Vagina (tissue), 2 donors: ENCODE measurements around the gene WNT7B.

Source experiments
- POLR2AphosphoS5 ChIP-seq, 2 donors: sonication (generic); formaldehyde crosslinking; IDR thresholded peaks; one replicate each; pipeline ENCODE4 v1.9.0; 2017; ENCODE audit warnings: antibody characterized with exemption in 2 of 2, mild to moderate bottlenecking in 2 of 2, low read depth in 1 of 2; ENCODE audit not compliant: insufficient read depth in 1 of 2
- TF ChIP-seq, protein P1 (sequence below), 3 experiments: fragments of 450-650 bp in 2 of 3; fragments of 200-600 bp in 1 of 3; sonication (generic) in 1 of 3; IDR thresholded peaks; one replicate each; pipeline ENCODE4 v1.5.1; 2017 to 2019; ENCODE audit warnings: antibody characterized with exemption in 3 of 3, mild to moderate bottlenecking in 2 of 3, moderate library complexity in 2 of 3

DNA sequence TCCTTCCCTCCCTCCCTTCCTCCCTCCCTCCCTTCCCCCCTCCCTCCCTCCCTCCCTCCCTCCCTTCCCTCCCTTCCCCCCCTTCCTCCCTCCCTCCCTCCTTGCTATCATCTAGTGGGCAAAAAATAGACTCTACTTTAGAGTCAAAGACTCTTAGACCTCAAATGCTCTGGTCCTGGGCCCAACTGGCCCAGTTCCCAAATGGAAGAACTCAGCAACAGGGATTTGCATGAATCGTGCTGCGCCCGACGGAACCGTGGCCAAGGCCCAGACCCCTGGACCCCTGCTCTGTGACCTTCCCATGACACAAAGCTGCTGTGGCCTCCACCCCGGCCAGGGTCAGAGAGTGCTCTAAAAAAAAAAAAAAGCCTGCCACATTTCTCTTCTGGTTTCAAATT is 97.4 kb downstream of the WNT7B start:
- TF ChIP-seq, protein P1, sequence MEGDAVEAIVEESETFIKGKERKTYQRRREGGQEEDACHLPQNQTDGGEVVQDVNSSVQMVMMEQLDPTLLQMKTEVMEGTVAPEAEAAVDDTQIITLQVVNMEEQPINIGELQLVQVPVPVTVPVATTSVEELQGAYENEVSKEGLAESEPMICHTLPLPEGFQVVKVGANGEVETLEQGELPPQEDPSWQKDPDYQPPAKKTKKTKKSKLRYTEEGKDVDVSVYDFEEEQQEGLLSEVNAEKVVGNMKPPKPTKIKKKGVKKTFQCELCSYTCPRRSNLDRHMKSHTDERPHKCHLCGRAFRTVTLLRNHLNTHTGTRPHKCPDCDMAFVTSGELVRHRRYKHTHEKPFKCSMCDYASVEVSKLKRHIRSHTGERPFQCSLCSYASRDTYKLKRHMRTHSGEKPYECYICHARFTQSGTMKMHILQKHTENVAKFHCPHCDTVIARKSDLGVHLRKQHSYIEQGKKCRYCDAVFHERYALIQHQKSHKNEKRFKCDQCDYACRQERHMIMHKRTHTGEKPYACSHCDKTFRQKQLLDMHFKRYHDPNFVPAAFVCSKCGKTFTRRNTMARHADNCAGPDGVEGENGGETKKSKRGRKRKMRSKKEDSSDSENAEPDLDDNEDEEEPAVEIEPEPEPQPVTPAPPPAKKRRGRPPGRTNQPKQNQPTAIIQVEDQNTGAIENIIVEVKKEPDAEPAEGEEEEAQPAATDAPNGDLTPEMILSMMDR (IDR thresholded peaks at IDR 0.05), result no peak
- no peak for TF ChIP-seq POLR2AphosphoS5 (IDR thresholded peaks at IDR 0.05; ENCODE audit: insufficient read depth in 1 of 2, low read depth in 1 of 2)
